A673 (cell line): ENCODE results near the gene CRACDL. TPM values are rescaled to one million over a fixed set of nuclear protein-coding genes. Genes with fewer than 3 reads are reported as not detected.

Experiments
- BruUV-seq: library from RNA; stranded (reverse); fragments of 400-500 nt; replicated peaks from 2 replicates; lab custom pipeline; 2021; lab: Mats Ljungman, UMichigan
- CTCF ChIA-PET: fragments of 300-600 bp; sonication (Branson Sonifier 250); formaldehyde crosslinking; loops from one replicate; lab custom pipeline; 2022; ENCODE audit warnings: antibody characterized with exemption; lab: Charles Lee
- POLR2A ChIA-PET: fragments of 300-600 bp; sonication (Branson Sonifier 250); formaldehyde crosslinking; loops from one replicate; lab custom pipeline; 2022; ENCODE audit warnings: antibody characterized with exemption; ENCODE audit not compliant: low non-redundant PET; lab: Charles Lee
- DNase-seq: peaks from one replicate; pipeline ENCODE4 v3.0.0-alpha.2; 2015; ENCODE audit warnings: low spot score
- H3K27ac ChIP-seq: fragments of 200-600 bp; sonication (generic); 2 replicates; pipeline ENCODE4 v1.5.1; 2016; ENCODE audit warnings: mixed run types, low read depth, mild to moderate bottlenecking, mixed read lengths, antibody characterized with exemption, low read length; ENCODE audit not compliant: poor library complexity, severe bottlenecking
- H3K27me3 ChIP-seq: fragments of 200-600 bp; sonication (generic); replicated peaks from 2 replicates; pipeline ENCODE4 v1.6.1; 2017; ENCODE audit warnings: mixed run types, low read depth, mild to moderate bottlenecking, mixed read lengths, antibody characterized with exemption, low read length; ENCODE audit not compliant: insufficient read depth, poor library complexity
- H3K36me3 ChIP-seq: fragments of 200-600 bp; sonication (generic); 2 replicates; pipeline ENCODE4 v1.6.1; 2016; ENCODE audit warnings: mixed run types, mild to moderate bottlenecking, mixed read lengths, antibody characterized with exemption, low read length; ENCODE audit not compliant: insufficient read depth, poor library complexity, severe bottlenecking
- H3K4me1 ChIP-seq: fragments of 200-600 bp; sonication (generic); 2 replicates; pipeline ENCODE4 v1.6.1; 2017; ENCODE audit warnings: mixed run types, mild to moderate bottlenecking, mixed read lengths, antibody characterized with exemption, low read length; ENCODE audit not compliant: insufficient read depth, poor library complexity, severe bottlenecking
- H3K4me3 ChIP-seq: fragments of 200-600 bp; sonication (generic); 2 replicates; pipeline ENCODE4 v1.5.1; 2016; ENCODE audit warnings: low read depth, mixed run types, mild to moderate bottlenecking, mixed read lengths, low read length; ENCODE audit not compliant: poor library complexity, severe bottlenecking
- H3K9me3 ChIP-seq: fragments of 200-600 bp; sonication (generic); 2 replicates; pipeline ENCODE4 v1.6.1; 2016; ENCODE audit warnings: mixed run types, low read depth, mild to moderate bottlenecking, mixed read lengths, antibody characterized with exemption, low read length; ENCODE audit not compliant: poor library complexity, severe bottlenecking
- CTCF ChIP-seq: fragments of 300-800, 200-600 bp; sonication (generic); conservative IDR thresholded peaks from 2 replicates; pipeline ENCODE4 v1.5.1; 2017; ENCODE audit warnings: low read depth, mild to moderate bottlenecking, antibody characterized with exemption, low read length, moderate library complexity, mixed read lengths
- EZH2 ChIP-seq: fragments of 200-600 bp; sonication (generic); IDR thresholded peaks from 2 replicates; pipeline ENCODE4 v1.6.1; 2017; ENCODE audit warnings: borderline replicate concordance, low read depth, mild to moderate bottlenecking, mixed read lengths, antibody characterized with exemption, low read length; ENCODE audit not compliant: poor library complexity, severe bottlenecking
- intact Hi-C: fragments of 100-400 bp; cut with micrococcal nuclease; formaldehyde crosslinking; loops from one replicate; pipeline ENCODE4 v1.10.0; 2022; ENCODE audit not compliant: unreplicated experiment
- total RNA-seq: library from RNA; stranded (reverse); gene quantifications from 2 replicates; pipeline ENCODE4 v1.2.3, GENCODE V29; 2021

The CRACDL gene
- total RNA-seq, 1 experiment from 2014 or later = not detected

- Histone ChIP-seq H3K36me3 (no peaks in the 10 kb centered on the region), H3K27me3 (no peaks in the 10 kb centered on the region), H3K9me3 (no peaks in the 10 kb centered on the region), H3K27ac (no peak overlapping the region), H3K4me3 (no peak overlapping the region), H3K4me1 (no peaks in the 10 kb centered on the region)
- DNase-seq = no peak
- BruUV-seq = no TSS peak
- TF ChIP-seq EZH2 = no peak
- TF ChIP-seq CTCF = no peak
- POLR2A ChIA-PET = no interaction called here
- intact Hi-C loops = no loop called here
- CTCF ChIA-PET = no interaction called here
Observed at GRCh38 chr2:98892871-98893270, 43.2 kb downstream of the CRACDL start.

- ChIA-PET CTCF (no interaction called here), POLR2A (no interaction called here)
- intact Hi-C loops = no loop called here
- Histone ChIP-seq H3K9me3 (no peaks in the 10 kb centered on the region), H3K27me3 (no peaks in the 10 kb centered on the region), H3K36me3 (no peaks in the 10 kb centered on the region), H3K27ac (no peak overlapping the region), H3K4me1 (no peaks in the 10 kb centered on the region), H3K4me3 (no peak overlapping the region)
- TF ChIP-seq CTCF (no peak), EZH2 (no peak)
- BruUV-seq = no TSS peak
- DNase-seq = no peak
Observed at GRCh38 chr2:98891591-98891990, 44.4 kb downstream of the CRACDL start.

- Histone ChIP-seq H3K4me3 (no peak overlapping the region), H3K27me3 (no peaks in the 10 kb centered on the region), H3K9me3 (peaks cover 5% of the 10 kb centered on the region), H3K4me1 (no peaks in the 10 kb centered on the region), H3K36me3 (no peaks in the 10 kb centered on the region), H3K27ac (no peak overlapping the region)
- CTCF ChIA-PET = no interaction called here
- BruUV-seq = no TSS peak
- TF ChIP-seq CTCF (no peak), EZH2 (no peak)
- DNase-seq = no peak
- POLR2A ChIA-PET = no interaction called here
- intact Hi-C loops = no loop called here
Observed at GRCh38 chr2:98886066-98886554, 49.9 kb downstream of the CRACDL start.
